HG03159 (cell line): ENCODE measurements around the gene FAM219A.
"Not testable (repeated sequence)": the region's sequence is repeated elsewhere in the genome, so short reads cannot be mapped to it uniquely, and the experiment has no call there.

Experiments used
- ATAC-seq: cut with Tn5 transposase; IDR thresholded peaks from one replicate; pipeline ENCODE4 v1.9.1; 2021; ENCODE audit warnings: mild to moderate bottlenecking, moderate library complexity; ENCODE audit not compliant: unreplicated experiment

The FAM219A gene

DNA sequence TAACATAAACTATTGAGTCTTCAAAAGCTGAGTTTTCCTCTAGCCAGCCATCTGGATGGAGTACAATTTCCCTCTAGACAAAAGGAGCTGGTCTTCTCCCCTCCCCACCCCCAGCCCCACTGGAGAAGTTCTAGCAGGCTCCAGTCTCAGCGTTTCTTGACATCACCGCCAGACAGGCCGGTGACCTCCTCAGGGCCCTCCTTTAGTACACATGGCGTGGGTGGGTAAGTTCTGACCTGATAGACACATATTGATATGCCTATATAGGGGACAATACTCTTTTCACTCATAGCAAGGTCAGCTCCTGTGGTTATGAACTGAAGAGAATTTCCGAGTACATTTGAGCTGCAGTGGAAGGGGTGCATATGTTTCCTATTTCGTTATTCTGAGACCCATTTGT lies 27.5 kb upstream of the FAM219A start:
- ATAC-seq = no peak

GRCh38 chr9:34484678-34485077 lies 26.3 kb upstream of the FAM219A start:
- no peak for ATAC-seq

- not testable (repeated sequence) for ATAC-seq
Measured at GRCh38 chr9:34482746-34483145, 24.4 kb upstream of the FAM219A start.

- ATAC-seq = not testable (repeated sequence)
Measured at GRCh38 chr9:34481620-34482019, 23.2 kb upstream of the FAM219A start.

DNA sequence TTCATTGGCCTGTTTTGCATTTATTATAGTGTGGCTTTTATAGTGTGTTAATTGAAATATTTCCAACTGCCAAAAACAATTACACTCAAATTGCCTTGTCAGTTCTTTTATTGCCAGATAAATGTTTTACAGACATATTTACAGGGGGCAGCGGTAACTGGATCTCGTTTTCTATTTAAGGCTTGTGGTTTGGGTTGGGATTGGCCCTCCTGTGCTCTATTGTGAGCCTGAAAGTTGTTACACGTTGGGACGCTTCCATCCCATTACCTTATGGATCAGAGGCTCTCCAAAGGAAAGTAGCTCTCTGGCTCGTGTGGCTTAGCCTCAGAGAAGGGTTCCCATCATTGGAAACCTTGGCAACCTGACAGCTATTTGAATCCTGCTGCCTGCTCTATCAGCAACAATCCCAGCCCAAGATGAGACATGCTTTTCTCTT lies 21.1 kb upstream of the FAM219A start:
- ATAC-seq = no peak

GRCh38 chr9:34477541-34477940 lies 19.2 kb upstream of the FAM219A start:
- no peak for ATAC-seq

GRCh38 chr9:34475097-34475496 lies 16.7 kb upstream of the FAM219A start:
- no peak for ATAC-seq

GRCh38 chr9:34465468-34465867 lies 7.1 kb upstream of the FAM219A start:
- no peak for ATAC-seq

GRCh38 chr9:34464571-34464970 lies 6.2 kb upstream of the FAM219A start:
- no peak for ATAC-seq

- ATAC-seq = no peak
Measured at GRCh38 chr9:34463901-34464232, 5.5 kb upstream of the FAM219A start.

DNA sequence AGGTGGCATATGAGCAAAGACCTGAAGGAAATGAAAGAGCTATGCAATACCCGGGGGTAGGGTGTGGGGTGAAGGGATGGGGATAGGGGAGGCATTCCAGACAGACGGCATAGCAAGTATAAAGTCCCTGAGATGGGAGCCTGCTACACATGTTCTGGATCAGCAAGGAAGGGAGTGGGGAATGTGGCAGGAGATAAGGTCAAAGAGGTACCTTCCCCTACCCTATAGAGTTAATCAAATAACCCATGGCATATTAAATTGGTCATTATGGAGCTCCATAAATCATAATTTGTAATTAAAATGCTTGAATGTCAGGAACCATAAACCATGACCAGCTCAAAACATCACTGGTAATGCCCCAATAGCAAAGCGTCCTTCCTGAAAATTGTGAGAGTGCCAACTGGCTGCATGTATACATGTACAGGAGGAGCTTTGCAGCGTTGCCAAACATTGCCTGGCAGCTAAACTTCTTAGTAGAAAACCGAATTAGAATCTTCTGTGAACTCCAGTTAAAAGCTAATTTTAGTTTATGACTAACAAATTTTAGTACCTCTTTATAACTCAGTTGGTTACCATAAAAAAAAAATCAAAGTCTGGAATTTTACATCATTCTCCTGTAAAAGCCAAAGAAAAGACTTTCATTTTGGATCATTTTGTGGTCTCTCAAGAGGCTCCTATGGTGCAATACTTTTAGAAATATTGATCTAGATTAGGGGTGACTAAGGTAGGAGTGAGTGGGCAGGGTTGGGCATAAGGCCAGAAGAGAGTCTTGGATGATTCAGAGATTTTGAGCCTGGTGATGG lies 4.9 kb upstream of the FAM219A start:
- ATAC-seq = no peak

GRCh38 chr9:34459941-34460340 lies 1.6 kb upstream of the FAM219A start:
- no peak for ATAC-seq

GRCh38 chr9:34459356-34459755 lies 986 bp upstream of the FAM219A start:
- ATAC-seq = no peak

- no peak for ATAC-seq
Measured at GRCh38 chr9:34458959-34459340, 580 bp upstream of the FAM219A start.

- no peak for ATAC-seq
Measured at GRCh38 chr9:34457266-34458012, 931 bp downstream of the FAM219A start.

GRCh38 chr9:34456746-34457145 lies 1.6 kb downstream of the FAM219A start:
- ATAC-seq = no peak

DNA sequence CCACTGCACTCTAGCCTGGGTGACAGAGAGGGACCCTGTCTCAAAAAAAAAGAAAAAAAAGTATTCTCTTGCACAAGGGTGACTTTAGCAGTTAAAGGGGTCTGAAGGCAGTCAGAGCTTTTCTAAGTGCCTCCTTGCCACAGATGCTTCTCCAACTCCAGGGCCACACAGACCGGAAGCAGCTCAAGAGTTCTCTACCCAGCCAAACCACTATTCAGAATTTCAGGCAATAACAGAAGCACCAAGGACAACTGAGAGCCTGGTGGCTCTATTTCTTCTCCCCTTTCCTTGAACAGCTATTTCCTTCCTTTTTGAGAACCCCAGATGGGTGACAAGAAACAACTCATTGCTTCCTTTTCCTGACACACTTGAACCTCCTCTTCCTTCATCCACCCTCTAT lies 2.2 kb downstream of the FAM219A start:
- ATAC-seq = no peak

DNA sequence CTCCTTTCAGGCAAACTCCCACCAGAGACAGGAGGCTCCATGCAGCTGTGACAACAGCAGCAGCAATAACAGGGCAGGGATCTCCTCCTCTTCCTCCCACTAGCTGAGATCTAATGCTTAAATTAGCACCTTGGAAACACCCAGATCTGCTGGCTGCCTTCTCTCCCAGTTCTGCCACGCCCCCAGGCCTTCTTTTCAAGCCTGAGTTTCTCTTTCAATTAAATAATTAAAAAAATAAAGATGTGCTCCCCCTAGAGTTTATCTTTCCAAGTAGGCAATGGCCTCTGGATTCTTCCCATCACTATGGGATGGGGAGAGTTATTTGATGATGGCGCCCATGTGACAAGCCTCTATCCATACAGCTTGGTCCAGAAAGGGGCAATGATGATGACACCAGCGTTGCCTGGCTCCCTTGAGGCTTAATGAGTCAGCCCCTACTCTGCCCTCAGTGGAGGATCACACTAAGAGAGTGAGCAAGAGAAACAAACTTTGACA lies 3.8 kb downstream of the FAM219A start:
- ATAC-seq = no peak

- ATAC-seq = no peak
Measured at GRCh38 chr9:34452568-34452967, 5.8 kb downstream of the FAM219A start.

DNA sequence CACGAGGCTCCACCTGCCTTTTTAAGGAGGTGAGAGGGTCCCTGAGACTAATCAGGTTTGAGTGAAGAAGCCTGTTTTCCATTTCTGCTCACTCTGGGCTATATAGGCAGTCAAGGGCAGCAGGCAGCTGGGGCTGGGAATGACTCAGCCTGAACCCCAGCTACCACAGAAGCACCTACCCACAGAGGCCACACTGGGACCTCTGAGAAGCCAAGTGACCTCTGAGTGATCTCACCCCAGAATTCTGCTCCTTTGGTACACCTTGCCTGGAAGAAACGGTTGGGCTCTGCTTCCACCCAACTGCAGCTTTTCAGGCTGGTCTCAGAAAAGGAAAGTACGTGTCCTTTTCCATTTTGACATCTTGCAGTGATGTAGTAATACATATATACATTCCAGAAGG lies 6.8 kb downstream of the FAM219A start:
- no peak for ATAC-seq

DNA sequence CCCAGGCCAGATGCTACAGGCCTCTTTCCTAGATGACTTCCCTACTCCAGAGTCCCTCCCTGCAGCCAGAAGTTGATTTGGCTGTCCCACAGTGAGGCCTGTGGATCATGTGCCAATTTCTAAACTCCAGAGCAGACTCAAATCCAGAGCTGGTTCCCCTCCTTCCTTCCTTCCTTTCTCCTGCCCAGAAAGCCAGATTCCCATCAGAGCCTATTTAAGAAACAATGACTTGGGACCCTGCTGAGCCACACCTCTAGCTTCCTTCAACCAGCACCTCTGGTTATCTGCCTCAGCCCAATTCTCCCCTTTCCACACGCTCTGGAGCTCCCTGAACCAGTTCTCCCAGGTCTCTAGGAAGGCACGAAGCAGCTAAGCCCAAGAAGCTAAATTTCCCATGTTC lies 7.2 kb downstream of the FAM219A start:
- ATAC-seq = no peak

DNA sequence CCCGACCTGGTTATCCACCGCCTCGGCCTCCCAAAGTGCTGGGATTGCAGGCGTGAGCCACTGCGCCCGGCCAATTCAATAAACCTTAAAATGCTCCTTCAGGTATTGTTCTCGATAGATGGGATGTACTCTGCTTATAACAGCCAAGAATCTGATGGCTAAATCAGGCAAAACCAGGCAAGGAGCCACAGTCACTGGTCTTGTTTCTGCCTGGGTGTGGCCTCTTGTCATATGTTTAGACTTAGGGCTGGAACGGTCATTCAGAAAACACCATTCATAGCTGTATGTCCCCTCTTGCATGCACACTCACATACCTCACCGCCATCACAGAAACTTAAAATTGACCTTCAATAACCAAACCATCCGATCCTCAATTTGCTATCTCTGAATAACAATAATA lies 7.7 kb downstream of the FAM219A start:
- no peak for ATAC-seq
